ENCODE data around the gene CORIN.

DNA sequence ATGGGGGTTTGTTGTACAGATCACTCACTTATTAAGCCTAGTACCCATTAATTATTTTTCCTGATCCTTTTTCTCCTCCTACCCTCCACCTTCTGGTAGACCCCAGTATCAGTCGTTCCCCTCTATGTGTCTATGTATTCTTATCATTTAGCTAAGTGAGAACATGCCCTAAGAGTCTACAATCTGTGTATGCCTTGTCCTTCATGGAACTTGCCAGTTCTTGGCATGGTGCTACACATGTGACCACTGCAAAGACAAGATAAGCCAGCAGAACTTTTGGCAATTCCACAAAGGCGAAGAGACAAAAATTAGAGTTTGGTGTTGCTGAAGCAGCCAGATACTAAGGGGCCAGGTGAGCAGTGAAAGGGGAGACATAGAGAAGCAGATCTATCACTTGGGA is 101.3 kb downstream of the CORIN start:
- TF ChIP-seq CTCF (IDR thresholded peaks at IDR 0.05) (no peak), NR3C1 (IDR thresholded peaks at IDR 0.05) (no peak), HES2 (IDR thresholded peaks at IDR 0.05) (no peak), EHF (CRISPR knock-in tag; IDR thresholded peaks at IDR 0.05) (no peak), SMC3 (IDR thresholded peaks at IDR 0.05) (no peak), CBX2 (IDR thresholded peaks at IDR 0.05; ENCODE audit: borderline replicate concordance, low read depth) (no peak), TFCP2L1 (CRISPR knock-in tag; IDR thresholded peaks at IDR 0.05) (no peak), FOSB (CRISPR knock-in tag; IDR thresholded peaks at IDR 0.05) (no peak), TP53 (CRISPR knock-in tag; IDR thresholded peaks at IDR 0.05) (no peak), KDM5A (IDR thresholded peaks at IDR 0.05) (no peak)
